ENCODE data around the gene CLDN12. TPM values are rescaled to one million over a fixed set of nuclear protein-coding genes. Genes with fewer than 3 reads are reported as not detected.

The CLDN12 gene
- total RNA-seq, 1 experiment from 2014 or later, result 25.5 TPM

DNA sequence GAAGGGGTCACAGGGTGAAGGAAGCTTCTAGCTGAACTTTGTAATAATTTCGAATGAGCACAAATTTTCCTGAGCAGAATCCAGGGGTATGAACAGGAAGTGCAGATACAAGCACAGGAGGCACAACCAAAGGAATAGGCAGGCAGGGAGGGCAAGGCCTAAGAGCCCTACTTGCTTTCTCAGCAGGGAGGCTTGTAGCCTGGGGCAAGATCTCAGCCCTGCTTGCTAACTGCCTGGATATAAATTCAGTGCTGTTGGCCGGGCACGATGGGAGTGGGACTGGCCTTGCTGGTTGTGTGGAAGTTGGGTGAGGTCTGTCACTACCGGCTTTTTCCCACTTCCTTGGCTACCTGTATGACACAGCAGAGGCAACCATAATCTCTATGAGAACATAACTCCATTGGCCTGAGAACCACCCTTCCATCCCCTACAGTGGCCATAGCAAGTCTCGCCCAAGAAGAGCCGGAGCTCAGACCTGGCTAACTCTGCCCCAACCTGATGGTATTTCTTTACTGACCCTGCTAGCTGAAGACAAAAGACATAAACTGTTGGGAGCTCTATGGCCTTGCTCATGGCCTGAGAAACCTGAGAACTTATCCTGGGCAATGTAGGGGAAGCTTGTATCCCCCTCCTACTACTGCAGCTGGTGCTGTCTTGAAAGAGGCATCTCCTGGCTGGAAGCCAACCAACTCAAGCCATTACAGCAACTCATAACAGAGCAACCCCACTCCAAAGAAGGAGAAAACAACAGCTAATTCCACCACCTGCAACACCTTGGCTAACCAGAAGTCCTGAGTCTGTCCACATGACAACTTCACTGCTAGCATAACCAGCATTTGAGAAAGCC is 27.6 kb downstream of the CLDN12 start:
- TF ChIP-seq POLR2AphosphoS5 (IDR thresholded peaks at IDR 0.05; ENCODE audit: low read depth, low read length) (no peak), TCF7L2 (IDR thresholded peaks at IDR 0.05; ENCODE audit: low read depth, low read length) (no peak), SIN3A (IDR thresholded peaks at IDR 0.05; ENCODE audit: borderline replicate concordance, insufficient read depth, low read depth, low read length) (no peak)
- Histone ChIP-seq H3K27me3 (ENCODE audit: control insufficient read depth, insufficient read depth, low read length) (no peaks in the 10 kb centered on the region), H3K9me3 (ENCODE audit: control insufficient read depth, insufficient read depth, low read depth, low read length) (no peaks in the 10 kb centered on the region), H3K4me3 (ENCODE audit: low read depth in 2 of 2, low read length in 2 of 2) (no peak overlapping the region), H3K4me1 (ENCODE audit: control insufficient read depth, insufficient read depth, low read length) (no peaks in the 10 kb centered on the region), H3K36me3 (ENCODE audit: control insufficient read depth, insufficient read depth, low read length) (no peaks in the 10 kb centered on the region), H3K27ac (ENCODE audit: low read length) (no peak overlapping the region)
- no TSS peak for BruUV-seq (replicated peaks)
- POLR2A ChIA-PET, result no interaction called here
- CTCF ChIA-PET, result no interaction called here
- no peak for ATAC-seq
- DNase-seq (ENCODE audit: low read depth, low spot score), result no peak
- intact Hi-C loops (cut with micrococcal nuclease; ENCODE audit: unreplicated experiment), result no loop called here
- in situ Hi-C loops (cut with HindIII; ENCODE audit: low pct_unique_long_range_greater_than_20kb, low sequenced_read_pairs), result no loop called here

GRCh38 chr7:90432752-90433151 is 29.5 kb downstream of the CLDN12 start:
- no TSS peak for BruUV-seq (replicated peaks)
- Histone ChIP-seq H3K4me3 (ENCODE audit: low read depth in 2 of 2, low read length in 2 of 2) (no peak overlapping the region), H3K27me3 (ENCODE audit: control insufficient read depth, insufficient read depth, low read length) (no peaks in the 10 kb centered on the region), H3K9me3 (ENCODE audit: control insufficient read depth, insufficient read depth, low read depth, low read length) (no peaks in the 10 kb centered on the region), H3K4me1 (ENCODE audit: control insufficient read depth, insufficient read depth, low read length) (no peaks in the 10 kb centered on the region), H3K36me3 (ENCODE audit: control insufficient read depth, insufficient read depth, low read length) (no peaks in the 10 kb centered on the region), H3K27ac (ENCODE audit: low read length) (no peak overlapping the region)
- in situ Hi-C loops (cut with HindIII; ENCODE audit: low pct_unique_long_range_greater_than_20kb, low sequenced_read_pairs) (no loop called here), intact Hi-C loops (cut with micrococcal nuclease; ENCODE audit: unreplicated experiment) (no loop called here)
- no peak for DNase-seq (ENCODE audit: low read depth, low spot score)
- ChIA-PET CTCF (no interaction called here), POLR2A (no interaction called here)
- no peak for ATAC-seq
- TF ChIP-seq TCF7L2 (IDR thresholded peaks at IDR 0.05; ENCODE audit: low read depth, low read length) (no peak), POLR2AphosphoS5 (IDR thresholded peaks at IDR 0.05; ENCODE audit: low read depth, low read length) (no peak), REST (IDR thresholded peaks at IDR 0.05; ENCODE audit: insufficient read depth in 1 of 2, low read depth in 2 of 2, low read length in 1 of 2) (no peak), CTCF (IDR thresholded peaks at IDR 0.05) (no peak), SIN3A (IDR thresholded peaks at IDR 0.05; ENCODE audit: borderline replicate concordance, insufficient read depth, low read depth, low read length) (no peak)

DNA sequence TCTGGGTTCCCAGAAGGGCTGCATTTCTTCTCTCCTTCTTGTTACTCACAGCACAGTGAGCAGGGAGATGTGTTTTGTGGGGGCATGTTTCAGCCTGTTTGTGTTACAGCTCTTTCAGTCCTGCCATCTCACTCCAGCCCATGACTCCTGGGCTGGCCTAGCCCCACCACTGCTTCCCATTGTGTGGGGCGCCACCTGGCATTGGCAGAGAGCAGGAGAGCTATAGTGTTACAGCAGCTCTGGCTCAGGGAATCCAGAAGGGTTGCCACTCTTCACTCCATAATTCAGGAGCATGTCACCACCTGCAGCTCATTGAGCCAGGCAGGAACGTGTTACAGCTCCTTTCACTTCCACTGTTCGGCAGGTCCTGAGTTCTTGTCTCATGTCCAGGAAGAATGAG is 30.0 kb downstream of the CLDN12 start:
- in situ Hi-C loops (cut with HindIII; ENCODE audit: low pct_unique_long_range_greater_than_20kb, low sequenced_read_pairs) (no loop called here), intact Hi-C loops (cut with micrococcal nuclease; ENCODE audit: unreplicated experiment) (no loop called here)
- DNase-seq (ENCODE audit: low read depth, low spot score) (no peak), ATAC-seq (no peak)
- POLR2A ChIA-PET, result no interaction called here
- no peaks in the 10 kb centered on the region for H3K36me3 ChIP-seq (ENCODE audit: control insufficient read depth, insufficient read depth, low read length)
- H3K4me1 ChIP-seq (ENCODE audit: control insufficient read depth, insufficient read depth, low read length), result no peaks in the 10 kb centered on the region
- H3K4me3 ChIP-seq (ENCODE audit: low read depth in 2 of 2, low read length in 2 of 2), result no peak overlapping the region
- no TSS peak for BruUV-seq (replicated peaks)
- H3K27ac ChIP-seq (ENCODE audit: low read length), result no peak overlapping the region
- no peaks in the 10 kb centered on the region for H3K27me3 ChIP-seq (ENCODE audit: control insufficient read depth, insufficient read depth, low read length)
- no peaks in the 10 kb centered on the region for H3K9me3 ChIP-seq (ENCODE audit: control insufficient read depth, insufficient read depth, low read depth, low read length)
- CTCF ChIA-PET, result no interaction called here
- TF ChIP-seq CTCF (IDR thresholded peaks at IDR 0.05), result no peak
- no peak for TF ChIP-seq TCF7L2 (IDR thresholded peaks at IDR 0.05; ENCODE audit: low read depth, low read length)
- no peak for TF ChIP-seq SIN3A (IDR thresholded peaks at IDR 0.05; ENCODE audit: borderline replicate concordance, insufficient read depth, low read depth, low read length)
- no peak for TF ChIP-seq POLR2AphosphoS5 (IDR thresholded peaks at IDR 0.05; ENCODE audit: low read depth, low read length)
- TF ChIP-seq REST (IDR thresholded peaks at IDR 0.05; ENCODE audit: insufficient read depth in 1 of 2, low read depth in 2 of 2, low read length in 1 of 2), result no peak
